HFF-Myc (cell line): Measurements from ENCODE around the gene CDC34.

Experiments used
- DNase-seq: peaks from one replicate; pipeline ENCODE4 v3.0.0-alpha.2; 2011; ENCODE audit warnings: low read depth; ENCODE audit errors: extremely low read depth
- H3K4me3 ChIP-seq: replicated peaks from 2 replicates; pipeline ENCODE4 v1.5.1; 2011; ENCODE audit warnings: low read depth, mild to moderate bottlenecking, control low read depth, low read length
- TF ChIP-seq, protein P1 (sequence below): IDR thresholded peaks from 2 replicates; pipeline ENCODE4 v1.5.1; 2012; ENCODE audit warnings: mild to moderate bottlenecking, low read depth, low read length, control low read depth; ENCODE audit errors: missing control alignments

Gene CDC34

DNA sequence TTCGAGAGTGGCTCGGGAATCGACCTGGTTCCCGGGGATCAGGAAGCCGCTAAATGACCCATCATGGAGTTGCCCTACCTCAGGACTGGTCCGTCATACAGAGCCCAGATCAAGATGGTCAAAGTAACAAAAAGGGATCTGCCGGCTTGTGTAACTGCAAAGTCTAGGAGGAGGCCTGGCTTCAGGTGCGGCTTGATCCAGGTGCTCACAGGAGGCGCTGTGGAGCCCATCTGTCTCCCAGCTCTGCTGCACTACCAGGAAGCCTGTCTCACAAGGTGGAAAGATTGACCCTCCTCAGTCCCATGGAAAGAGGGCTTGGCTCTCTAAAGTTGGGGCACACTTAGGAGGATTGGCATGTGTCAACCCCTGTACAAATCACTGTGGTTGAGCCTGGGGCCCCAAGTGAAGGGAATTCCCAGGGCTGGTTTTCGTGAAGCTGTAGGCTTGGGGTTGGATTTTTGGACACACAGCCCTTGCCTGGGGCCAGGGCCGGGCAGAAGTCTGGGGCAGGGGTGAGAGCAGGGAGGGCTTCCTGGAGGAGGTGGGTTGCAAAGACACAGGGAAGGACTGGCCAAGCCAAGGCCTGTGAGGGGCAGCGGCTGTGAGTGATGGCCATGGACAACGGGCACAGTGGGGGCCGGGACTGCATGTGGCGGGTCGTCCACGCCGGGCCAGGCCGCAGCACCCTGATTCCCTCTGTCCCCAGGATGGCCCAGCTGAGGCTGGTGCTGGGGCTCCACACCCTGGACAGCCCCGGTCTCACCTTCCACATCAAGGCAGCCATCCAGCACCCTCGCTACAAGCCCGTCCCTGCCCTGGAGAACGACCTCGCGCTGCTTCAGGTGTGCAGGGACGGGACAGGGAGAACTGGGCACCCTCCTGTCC, 16.5 kb downstream of the CDC34 start:
- H3K4me3 ChIP-seq = no peak overlapping the region
- TF ChIP-seq, protein P1, sequence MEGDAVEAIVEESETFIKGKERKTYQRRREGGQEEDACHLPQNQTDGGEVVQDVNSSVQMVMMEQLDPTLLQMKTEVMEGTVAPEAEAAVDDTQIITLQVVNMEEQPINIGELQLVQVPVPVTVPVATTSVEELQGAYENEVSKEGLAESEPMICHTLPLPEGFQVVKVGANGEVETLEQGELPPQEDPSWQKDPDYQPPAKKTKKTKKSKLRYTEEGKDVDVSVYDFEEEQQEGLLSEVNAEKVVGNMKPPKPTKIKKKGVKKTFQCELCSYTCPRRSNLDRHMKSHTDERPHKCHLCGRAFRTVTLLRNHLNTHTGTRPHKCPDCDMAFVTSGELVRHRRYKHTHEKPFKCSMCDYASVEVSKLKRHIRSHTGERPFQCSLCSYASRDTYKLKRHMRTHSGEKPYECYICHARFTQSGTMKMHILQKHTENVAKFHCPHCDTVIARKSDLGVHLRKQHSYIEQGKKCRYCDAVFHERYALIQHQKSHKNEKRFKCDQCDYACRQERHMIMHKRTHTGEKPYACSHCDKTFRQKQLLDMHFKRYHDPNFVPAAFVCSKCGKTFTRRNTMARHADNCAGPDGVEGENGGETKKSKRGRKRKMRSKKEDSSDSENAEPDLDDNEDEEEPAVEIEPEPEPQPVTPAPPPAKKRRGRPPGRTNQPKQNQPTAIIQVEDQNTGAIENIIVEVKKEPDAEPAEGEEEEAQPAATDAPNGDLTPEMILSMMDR = no peak
- DNase-seq = no peak

DNA sequence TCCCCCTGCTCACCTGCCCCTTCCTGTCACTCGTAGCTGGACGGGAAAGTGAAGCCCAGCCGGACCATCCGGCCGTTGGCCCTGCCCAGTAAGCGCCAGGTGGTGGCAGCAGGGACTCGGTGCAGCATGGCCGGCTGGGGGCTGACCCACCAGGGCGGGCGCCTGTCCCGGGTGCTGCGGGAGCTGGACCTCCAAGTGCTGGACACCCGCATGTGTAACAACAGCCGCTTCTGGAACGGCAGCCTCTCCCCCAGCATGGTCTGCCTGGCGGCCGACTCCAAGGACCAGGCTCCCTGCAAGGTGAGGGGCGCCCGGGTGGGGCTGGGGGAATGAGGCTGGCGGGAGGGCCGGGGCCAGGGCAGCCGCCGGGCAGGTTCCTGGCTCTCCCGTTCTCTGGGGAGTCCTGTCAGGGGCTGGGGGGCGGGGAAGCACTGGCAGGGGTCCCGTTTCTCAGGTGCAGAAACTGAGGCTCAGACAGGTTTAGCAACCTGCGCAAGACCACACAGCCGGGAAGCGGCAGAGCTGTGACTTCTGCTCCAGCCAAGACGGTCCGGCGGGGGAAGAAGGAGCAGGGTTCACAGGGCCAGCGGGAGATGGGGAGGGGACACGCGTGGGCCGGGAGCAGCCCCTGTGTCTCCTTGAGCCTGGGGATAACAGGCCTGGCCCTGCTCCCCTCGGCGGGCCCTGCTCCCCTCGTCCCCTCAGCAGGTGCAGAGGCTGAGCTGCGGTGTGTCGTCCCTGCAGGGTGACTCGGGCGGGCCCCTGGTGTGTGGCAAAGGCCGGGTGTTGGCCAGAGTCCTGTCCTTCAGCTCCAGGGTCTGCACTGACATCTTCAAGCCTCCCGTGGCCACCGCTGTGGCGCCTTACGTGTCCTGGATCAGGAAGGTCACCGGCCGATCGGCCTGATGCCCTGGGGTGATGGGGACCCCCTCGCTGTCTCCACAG, 17.6 kb downstream of the CDC34 start:
- DNase-seq = no peak
- H3K4me3 ChIP-seq = no peak overlapping the region
- TF ChIP-seq, protein P1 = no peak

DNA sequence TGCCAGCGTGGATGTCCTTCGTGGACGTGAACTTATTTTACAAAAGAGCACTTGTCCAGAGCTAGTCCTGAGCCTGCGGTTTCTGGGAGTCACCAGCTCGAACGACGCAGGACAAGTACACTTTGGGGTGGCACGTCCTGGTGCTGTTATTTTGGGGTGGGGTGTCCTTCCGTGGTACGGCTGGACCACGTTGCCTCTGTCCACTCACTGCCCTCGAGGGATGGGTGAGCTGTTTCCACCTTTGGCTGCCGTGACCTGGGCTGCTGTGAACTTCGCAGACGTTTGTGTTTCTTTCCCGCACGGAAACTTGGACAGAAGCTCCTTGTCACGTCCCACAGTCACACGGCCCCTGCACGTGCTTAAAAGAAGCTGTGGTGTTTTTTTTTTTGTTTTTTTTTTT, 23.3 kb downstream of the CDC34 start:
- no peak for DNase-seq
- H3K4me3 ChIP-seq = no peak overlapping the region
- TF ChIP-seq, protein P1 = no peak

DNA sequence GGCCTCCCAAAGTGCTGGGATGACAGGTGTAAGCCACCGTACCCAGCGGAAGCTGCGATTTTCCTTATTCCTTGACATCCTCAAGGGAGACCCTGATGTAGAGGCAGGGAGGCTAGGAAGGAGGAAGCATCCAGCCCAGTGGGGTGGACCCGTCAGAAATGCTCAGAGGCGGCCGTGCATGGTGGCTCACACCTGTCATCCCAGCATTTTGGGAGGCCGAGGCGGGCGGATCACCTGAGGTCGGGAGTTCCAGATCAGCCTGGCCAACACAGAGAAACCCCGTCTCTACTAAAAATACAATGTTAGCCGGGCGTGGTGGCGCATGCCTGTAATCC, 23.9 kb downstream of the CDC34 start:
- DNase-seq = no peak

DNA sequence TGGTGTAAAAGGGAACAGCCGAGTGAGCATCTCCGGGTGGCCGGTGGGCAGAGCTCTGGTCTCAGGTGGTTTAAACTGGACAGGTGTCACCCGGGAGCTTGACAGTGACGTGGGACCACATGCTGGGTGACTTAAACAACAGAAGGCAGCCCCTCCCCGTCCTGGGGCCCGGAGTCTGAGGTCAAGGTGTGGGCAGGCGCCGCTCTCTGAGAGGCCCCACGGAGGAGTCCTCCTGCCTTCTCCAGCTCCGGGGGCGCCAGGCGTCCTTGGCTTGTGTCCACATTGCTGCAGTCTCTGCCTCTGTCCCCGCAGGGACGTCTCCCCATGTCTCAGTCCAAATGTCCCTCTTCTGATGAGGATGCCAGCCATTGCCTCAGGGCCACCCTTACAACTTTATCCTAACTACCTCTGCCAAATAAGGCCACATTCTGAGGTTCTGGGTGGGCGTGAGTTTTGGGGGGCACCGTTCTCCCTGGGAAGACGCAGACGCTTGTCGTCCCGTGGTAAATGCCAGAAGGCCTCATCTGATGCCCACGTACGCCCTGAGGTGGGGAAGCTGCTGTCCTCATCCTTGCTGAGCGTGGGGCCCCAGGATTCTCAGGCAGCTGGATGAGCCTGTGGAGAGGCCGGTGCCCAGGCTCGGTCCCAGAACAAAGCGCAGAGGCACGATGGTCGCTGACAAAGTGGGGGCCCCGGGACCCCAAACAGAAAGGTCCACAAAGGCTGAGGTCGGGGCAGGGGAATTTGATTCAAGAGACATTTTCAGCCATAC, 25.2 kb downstream of the CDC34 start:
- no peak overlapping the region for H3K4me3 ChIP-seq
- TF ChIP-seq, protein P1 = no peak
- DNase-seq = no peak

More for the DNA sequence above, 23.9 kb downstream of the CDC34 start:
- H3K4me3 ChIP-seq = no peak overlapping the region
- TF ChIP-seq, protein P1 = no peak

DNA sequence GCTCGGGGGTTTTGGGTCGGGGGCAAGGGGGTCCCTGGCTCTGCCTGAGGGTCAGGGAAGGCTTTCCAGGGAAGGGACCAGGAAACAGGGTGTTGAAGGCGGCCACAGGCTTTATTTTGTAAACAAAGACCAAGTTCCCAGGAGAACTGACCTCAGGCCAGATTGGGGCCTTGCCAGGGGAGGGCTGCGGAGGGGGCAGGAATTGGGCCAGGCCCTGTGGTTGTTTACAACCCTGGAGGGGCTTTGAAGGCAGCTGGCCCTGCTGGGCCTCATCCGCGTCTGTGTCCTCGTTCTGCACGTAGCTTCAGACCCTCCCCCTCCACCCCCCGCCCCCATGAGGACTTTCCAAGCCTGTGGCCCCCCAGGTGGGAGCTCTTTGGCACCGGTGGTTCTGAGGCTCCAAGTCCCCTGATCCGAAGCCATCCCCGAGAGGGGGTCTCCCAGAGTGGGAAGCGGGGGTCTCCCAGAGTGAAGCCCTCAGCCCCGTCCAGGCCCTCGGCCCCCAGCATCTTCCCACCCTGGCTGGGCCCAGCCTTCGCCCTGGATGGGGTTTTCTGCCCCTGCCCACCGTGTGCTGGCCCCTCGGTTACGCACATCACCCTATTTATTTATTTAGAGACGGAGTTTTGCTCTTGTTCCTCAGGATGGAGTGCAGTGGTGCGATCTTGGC, 27.3 kb downstream of the CDC34 start:
- TF ChIP-seq, protein P1 = no peak
- no peak overlapping the region for H3K4me3 ChIP-seq
- DNase-seq = no peak
